Measurements from ENCODE around the gene MIB1. TPM values are rescaled to one million over a fixed set of nuclear protein-coding genes. Genes with fewer than 3 reads are reported as not detected.

The MIB1 gene
- total and polyA plus RNA-seq, 9 of the 15 experiments (the other 6 are each of a cell fraction or from before 2014, with no cell fraction given) = 7.2 to 43.8 (median 23.2) TPM

GRCh38 chr18:21740538-21741311, at the start of gene MIB1 (continued):
- no peak for TF ChIP-seq NKRF (IDR thresholded peaks at IDR 0.05; ENCODE audit: borderline replicate concordance)
- TF ChIP-seq TFE3 (CRISPR knock-in tag; IDR thresholded peaks at IDR 0.05) = no peak
- no peak for TF ChIP-seq EWSR1 (IDR thresholded peaks at IDR 0.05; ENCODE audit: borderline replicate concordance, low read depth, partially characterized antibody)
- TF ChIP-seq STAG1 (CRISPR knock-in tag; IDR thresholded peaks at IDR 0.05; ENCODE audit: borderline replicate concordance) = peak; percentile 31; the same call in 1 of the 2 replicates
- TF ChIP-seq EHMT2 (IDR thresholded peaks at IDR 0.05) = no peak
- no peak for TF ChIP-seq ZNF121 (CRISPR knock-in tag; conservative IDR thresholded peaks at IDR 0.05)
- TF ChIP-seq PML (IDR thresholded peaks at IDR 0.05; ENCODE audit: low read length) = peak; percentile 34; the same call in 1 of the 2 replicates
- TF ChIP-seq TAF7 (tag; IDR thresholded peaks at IDR 0.05) = peak; percentile 59; the same call in 1 of the 2 replicates
- TF ChIP-seq THAP12 (CRISPR knock-in tag; IDR thresholded peaks at IDR 0.05) = no peak; the same call in 1 of the 2 replicates
- no peak for TF ChIP-seq ZNF696 (CRISPR knock-in tag; conservative IDR thresholded peaks at IDR 0.05)
- no peak for TF ChIP-seq YBX1 (IDR thresholded peaks at IDR 0.05)
- TF ChIP-seq PYGO2 (tag; IDR thresholded peaks at IDR 0.05) = no peak
- TF ChIP-seq GATA2 (CRISPR knock-in tag; IDR thresholded peaks at IDR 0.05) = no peak
- TF ChIP-seq ELF2 (CRISPR knock-in tag; IDR thresholded peaks at IDR 0.05) = 0 out of 2 replicates have a peak, but pooled peaks have one; percentile 53
- no peak for TF ChIP-seq KAT2B (IDR thresholded peaks at IDR 0.05; ENCODE audit: low read depth, low read length)
- no peak for TF ChIP-seq RAD51 (IDR thresholded peaks at IDR 0.05; ENCODE audit: borderline replicate concordance, low read depth)
- TF ChIP-seq ZNF384 (IDR thresholded peaks at IDR 0.05; ENCODE audit: low read depth, low read length) = no peak
- no peak for TF ChIP-seq ZBTB49 (CRISPR knock-in tag; IDR thresholded peaks at IDR 0.05; ENCODE audit: borderline replicate concordance)
